Endothelial cell of umbilical vein (primary cell): ENCODE results near the gene P2RX3. TPM values are rescaled to one million over a fixed set of nuclear protein-coding genes. Genes with fewer than 3 reads are reported as not detected.
A peak's percentile ranks its signal among the peaks of the same experiment; 100 is the strongest.

ENCODE experiments used
- Bru-seq: library from RNA; stranded (reverse); fragments of 400-500 nt; gene quantifications from one replicate; lab custom pipeline; 2021; lab: Mats Ljungman, UMichigan
- BruChase-seq, 2 experiments: library from RNA; stranded (reverse); fragments of 400-500 nt; gene quantifications; one replicate each; lab custom pipeline; 2021; lab: Mats Ljungman, UMichigan
- BruUV-seq: library from RNA; stranded (reverse); fragments of 400-500 nt; replicated peaks from 2 replicates; lab custom pipeline; 2021; lab: Mats Ljungman, UMichigan
- CTCF ChIA-PET: fragments of 300-600, 350-600 bp; sonication (Branson Sonifier 250); formaldehyde crosslinking; loops from one replicate; lab custom pipeline; 2021; ENCODE audit warnings: antibody characterized with exemption, inconsistent platforms; lab: Charles Lee
- POLR2A ChIA-PET: fragments of 300-600, 350-600 bp; sonication (Branson Sonifier 250); formaldehyde crosslinking; loops from one replicate; lab custom pipeline; 2021; ENCODE audit warnings: antibody characterized with exemption, inconsistent platforms; lab: Charles Lee
- DNase-seq: peaks from one replicate; pipeline ENCODE4 v3.0.0-alpha.2; 2011; ENCODE audit warnings: low read depth, low spot score
- FAIRE-seq: peaks from 2 replicates; lab custom pipeline; 2011; peaks lifted over from hg19 to GRCh38; lab: Jason Lieb, UNC
- H2AFZ ChIP-seq: 2 replicates; pipeline ENCODE4 v1.6.0; 2012; ENCODE audit warnings: low read depth, low read length, control low read depth, inconsistent platforms
- H3K27ac ChIP-seq: 2 replicates; pipeline ENCODE4 v1.5.1; 2011; ENCODE audit warnings: low read depth, mild to moderate bottlenecking, control low read depth, low read length, moderate library complexity; ENCODE audit not compliant: insufficient read depth
- H3K27me3 ChIP-seq, 2 experiments: 2 replicates each; pipeline versions ENCODE4 v1.6.0 to v1.6.1; 2011; ENCODE audit warnings: low read length in 2 of 2, mixed read lengths in 1 of 2; ENCODE audit not compliant: control insufficient read depth in 2 of 2, insufficient read depth in 2 of 2
- H3K36me3 ChIP-seq, 2 experiments: 2 replicates in 1 of 2; 3 replicates in 1 of 2; pipeline ENCODE4 v1.5.1; 2011; ENCODE audit warnings: low read length in 2 of 2, mild to moderate bottlenecking in 1 of 2, moderate library complexity in 1 of 2; ENCODE audit not compliant: control insufficient read depth in 2 of 2, insufficient read depth in 2 of 2; ENCODE audit errors: extremely low read depth in 1 of 2
- H3K4me1 ChIP-seq: 3 replicates; pipeline ENCODE4 v1.5.1; 2011; ENCODE audit warnings: mild to moderate bottlenecking, low read length; ENCODE audit not compliant: control insufficient read depth, insufficient read depth; ENCODE audit errors: extremely low read depth
- H3K4me2 ChIP-seq: 2 replicates; pipeline ENCODE4 v1.6.1; 2011; ENCODE audit warnings: low read length, control low read depth, mixed read lengths; ENCODE audit not compliant: insufficient read depth
- H3K4me3 ChIP-seq, 3 experiments: fragments of 200-600 bp in 1 of 3; sonication (generic), shearing (Covaris generic) in 1 of 3; replicated peaks in 1 of 3; 2 replicates each; pipeline ENCODE4 v1.5.1; 2011 to 2016; ENCODE audit warnings: control low read depth in 3 of 3, low read length in 3 of 3, mild to moderate bottlenecking in 2 of 3, inconsistent platforms in 1 of 3, low read depth in 1 of 3, moderate library complexity in 1 of 3; ENCODE audit not compliant: insufficient read depth in 1 of 3
- H3K79me2 ChIP-seq: 2 replicates; pipeline ENCODE4 v1.6.0; 2012; ENCODE audit warnings: low read length, inconsistent platforms; ENCODE audit not compliant: control insufficient read depth, insufficient read depth
- H3K9ac ChIP-seq: replicated peaks from 2 replicates; pipeline ENCODE3; 2011; ENCODE audit warnings: low read length, control low read depth; ENCODE audit not compliant: insufficient read depth; ENCODE audit errors: extremely low read depth
- H3K9me1 ChIP-seq: replicated peaks from 3 replicates; pipeline ENCODE4 v1.6.0; 2011; ENCODE audit warnings: mild to moderate bottlenecking, low read length; ENCODE audit not compliant: control insufficient read depth, insufficient read depth; ENCODE audit errors: extremely low read depth
- H3K9me3 ChIP-seq: replicated peaks from 2 replicates; pipeline ENCODE4 v1.5.1; 2012; ENCODE audit warnings: low read length, inconsistent platforms; ENCODE audit not compliant: control insufficient read depth, insufficient read depth
- H4K20me1 ChIP-seq: replicated peaks from 2 replicates; pipeline ENCODE3; 2011; ENCODE audit warnings: mild to moderate bottlenecking, low read length; ENCODE audit not compliant: control insufficient read depth, insufficient read depth; ENCODE audit errors: extremely low read depth
- CTCF ChIP-seq, 2 donors: IDR thresholded peaks; 1 replicate in 1 of 2; 2 replicates in 1 of 2; pipeline ENCODE4 v1.5.1; 2011; ENCODE audit warnings: low read length in 2 of 2, mild to moderate bottlenecking in 2 of 2, moderate library complexity in 2 of 2, control low read depth in 1 of 2, inconsistent platforms in 1 of 2, low read depth in 1 of 2; ENCODE audit not compliant: insufficient read depth in 1 of 2; ENCODE audit errors: extremely low read depth in 1 of 2
- EZH2 ChIP-seq: IDR thresholded peaks from 2 replicates; pipeline ENCODE4 v1.6.1; 2012; ENCODE audit warnings: borderline replicate concordance, low read depth, mild to moderate bottlenecking, moderate library complexity, low read length, inconsistent platforms; ENCODE audit not compliant: severe bottlenecking
- JUN ChIP-seq: IDR thresholded peaks from 2 replicates; pipeline ENCODE4 v1.6.1; 2011; ENCODE audit warnings: borderline replicate concordance, low read depth; ENCODE audit not compliant: insufficient read length, insufficient read depth
- MYC ChIP-seq: IDR thresholded peaks from one replicate; pipeline ENCODE4 v1.6.1; 2011; ENCODE audit warnings: mild to moderate bottlenecking, low read depth, low read length
- POLR2A ChIP-seq: IDR thresholded peaks from 2 replicates; pipeline ENCODE4 v1.6.1; 2012; ENCODE audit warnings: low read depth, mild to moderate bottlenecking, control low read depth, low read length
- dilution Hi-C: fragments of 300-500 bp; cut with MboI; formaldehyde crosslinking; loops from one replicate; pipeline ENCODE4 v1.15.0; 2019; ENCODE audit warnings: low sequenced_read_pairs; ENCODE audit not compliant: extremely low pct_ligation_motif_present
- intact Hi-C: fragments of 100-400 bp; cut with micrococcal nuclease; formaldehyde crosslinking; loops from one replicate; pipeline ENCODE4 v1.10.0; 2022
- long read RNA-seq: library from polyadenylated mRNA; stranded (forward); transcript quantifications from one replicate; pipeline ENCODE4 v2.0.0, GENCODE V29; 2021
- polyA minus RNA-seq, 3 experiments: library from RNA; depleted of rRNA, polyadenylated mRNA; stranded (reverse); fragments of >200 nt; gene quantifications; 1 replicate in 1 of 3; 2 replicates in 2 of 3; pipeline ENCODE4 v1.2.3, GENCODE V29; 2011
- polyA plus RNA-seq, 4 experiments: library from polyadenylated mRNA; depleted of rRNA in 3 of 4; stranded (reverse) in 3 of 4; unstranded in 1 of 4; fragments of >200 nt; gene quantifications; 2 replicates each; pipeline versions ENCODE4 v1.2.1 to v1.2.3, GENCODE V29; 2011 to 2012; ENCODE audit warnings: missing spikeins in 1 of 4
- total RNA-seq: library from RNA; stranded (reverse); gene quantifications from 2 replicates; pipeline ENCODE4 v1.2.3, GENCODE V29; 2021

Gene P2RX3
- total RNA-seq (not detected in 2 replicates), polyA plus RNA-seq (not detected in 2 replicates), polyA minus RNA-seq (not detected in 2 replicates), Bru-seq, nascent RNA (percentile 3 among the genes with signal in this experiment), BruChase-seq, experiment 1, labeled RNA remaining after a 6-hour chase (not detected), BruChase-seq, experiment 2, labeled RNA remaining after a 2-hour chase (not detected)
- not detected in 2 replicates for polyA plus RNA-seq (2011; cell fraction: cytosol; rRNA removed)
- not detected in 2 replicates for polyA plus RNA-seq (2011; cell fraction: nucleus; rRNA removed)
- polyA plus RNA-seq (2012): not detected in 2 replicates
- not detected for polyA minus RNA-seq (2011; cell fraction: cytosol; rRNA and poly(A)+ RNA removed)
- not detected in 2 replicates for polyA minus RNA-seq (2011; cell fraction: nucleus; rRNA and poly(A)+ RNA removed)
- long read RNA-seq: 0 reads

- peaks cover 4 to 9% of the 10 kb centered on the region in 2 experiments for H3K27me3 ChIP-seq
- dilution Hi-C loops (no loop called here), intact Hi-C loops (loop anchor here (5.0 kb wide), 1 partner anchor 329 kb away; the partner anchor contains the start of gene ZDHHC5)
- H3K4me1 ChIP-seq: peaks cover 17% of the 10 kb centered on the region
- H4K20me1 ChIP-seq: no peaks in the 10 kb centered on the region
- no peak within 1 kb of the TSS for H3K4me2 ChIP-seq
- H3K9ac ChIP-seq: no peak within 1 kb of the TSS
- no peaks in the 10 kb centered on the region for H3K9me3 ChIP-seq
- ChIA-PET POLR2A (no interaction called here), CTCF (interaction anchor here (0.9 to 1.6 kb wide), 4 partner anchors 12 to 207 kb away, joined by 3 to 12 read pairs (median 4); no protein-coding TSS in a partner anchor)
- H3K79me2 ChIP-seq: peaks cover 23% of the 10 kb centered on the region
- peaks cover 0 to 3% of the 10 kb centered on the region in 2 experiments for H3K36me3 ChIP-seq
- TF ChIP-seq JUN (no peak), POLR2A (no peak), EZH2 (no peak), CTCF (IDR thresholded peaks at IDR 0.05; ENCODE audit: extremely low read depth in 1 of 2, insufficient read depth in 1 of 2, low read depth in 1 of 2, low read length in 2 of 2) (no peak), MYC (no peak)
- DNase-seq: no peak
- BruUV-seq: no TSS peak
- H2AFZ ChIP-seq: no peak within 1 kb of the TSS
- no peak within 1 kb of the TSS for H3K27ac ChIP-seq
- no peak within 1 kb of the TSS for H3K4me3 ChIP-seq
- H3K9me1 ChIP-seq: no peaks in the 10 kb centered on the region
- no peak for FAIRE-seq
These were observed at the start of gene P2RX3 for GRCh38 chr11:57338142-57338541. Gene P2RX3, plus strand, starts transcription at chr11:57338352. Its CDS starts 199 bp downstream, at chr11:57338551.
